Measurements from ENCODE around the gene DLG4. TPM values are rescaled to one million over a fixed set of nuclear protein-coding genes. Genes with fewer than 3 reads are reported as not detected.

DLG4 gene
- total and polyA plus RNA-seq, 7 donors = 1.6 to 27.4 (median 14.6) TPM

- no peaks in the 10 kb centered on the region for H3K27me3 ChIP-seq
- peaks cover 15 to 40% (median 30%) of the 10 kb centered on the region in 4 donors for H3K36me3 ChIP-seq
- TF ChIP-seq EP300 (IDR thresholded peaks at IDR 0.05) (no peak), POLR2A (IDR thresholded peaks at IDR 0.05) (no peak), POLR2AphosphoS5 (IDR thresholded peaks at IDR 0.05) (no peak), CTCF (IDR thresholded peaks at IDR 0.05) (no peak)
- peak; percentile 86 for DNase-seq
- peaks cover 0 to 56% (median 46%) of the 10 kb centered on the region in 4 donors for H3K4me1 ChIP-seq
- peak overlapping the region; percentile 90 to 99 (median 98) for H3K27ac ChIP-seq
- WGBS, 2 donors = 6 to 32% methylated on average over 11 of the region's 11 CpGs
- H3K4me3 ChIP-seq = peak overlapping the region; percentile 73 to 98 (median 90)
- H3K9me3 ChIP-seq = no peaks in the 10 kb centered on the region
- intact Hi-C loops (cut with DNase I) = no loop called here
Observed at GRCh38 chr17:7220593-7221277, 1.1 kb upstream of the DLG4 start.

DNA sequence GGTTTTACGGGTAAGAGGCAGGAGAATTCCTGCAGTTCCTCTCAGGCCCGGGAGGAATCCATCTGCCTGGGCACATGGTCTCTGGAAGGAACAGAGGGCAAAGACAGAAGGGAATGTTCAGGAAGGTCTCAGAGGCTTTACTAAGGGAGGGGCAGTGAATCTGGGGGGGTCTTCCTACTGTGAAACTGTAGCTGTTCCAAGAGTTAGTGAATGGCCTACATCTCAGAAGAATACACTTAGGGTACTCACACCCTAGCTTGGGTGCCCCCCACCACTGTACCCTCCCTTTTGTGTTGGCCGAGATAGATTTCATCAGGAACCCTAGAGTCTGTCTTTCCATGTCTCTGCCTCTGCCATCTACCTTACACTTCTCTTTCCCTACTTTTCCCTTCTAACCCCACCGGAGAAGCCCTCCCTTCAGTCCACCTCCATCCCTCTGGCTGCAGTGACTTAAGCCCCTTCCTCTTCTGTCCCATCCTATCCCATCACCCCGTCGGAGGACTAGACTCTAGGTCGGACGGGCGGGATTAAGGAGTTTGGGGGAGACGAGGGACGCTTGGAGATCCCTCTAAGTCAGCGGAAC is 316 bp downstream of the DLG4 start:
- H3K4me1 ChIP-seq = peaks cover 0 to 68% (median 59%) of the 10 kb centered on the region in 4 donors

DNA sequence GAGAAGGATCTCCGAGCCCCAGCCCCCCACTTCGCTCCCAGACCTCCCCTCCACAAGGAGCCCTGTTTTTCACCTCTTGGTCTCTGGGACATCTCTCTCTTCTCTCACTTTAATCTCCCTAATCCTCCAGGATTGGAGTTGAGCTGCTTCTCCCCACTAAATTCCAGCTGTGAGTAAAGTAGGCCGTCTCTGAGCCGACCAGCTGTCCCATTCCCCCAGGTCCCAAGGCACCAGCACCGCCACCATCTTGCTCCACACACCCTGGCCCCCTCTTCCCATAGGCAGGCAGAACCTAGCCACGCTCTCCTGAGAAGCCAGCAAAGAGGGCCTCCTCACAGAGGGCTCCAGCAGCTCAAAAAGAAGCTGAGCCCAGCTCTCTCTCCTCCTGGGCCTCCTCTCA is 878 bp downstream of the DLG4 start:
- intact Hi-C loops (cut with DNase I) = no loop called here
- Histone ChIP-seq H3K4me3 (no peak overlapping the region), H3K9me3 (no peaks in the 10 kb centered on the region), H3K27me3 (no peaks in the 10 kb centered on the region), H3K36me3 (peaks cover 10 to 20% (median 14%) of the 10 kb centered on the region in 4 donors), H3K27ac (peak overlapping the region; percentile 90 to 99 (median 98)), H3K4me1 (peaks cover 0 to 73% (median 64%) of the 10 kb centered on the region in 4 donors)
- TF ChIP-seq EP300 (IDR thresholded peaks at IDR 0.05) = no peak
- no peak for TF ChIP-seq POLR2A (IDR thresholded peaks at IDR 0.05)
- TF ChIP-seq POLR2AphosphoS5 (IDR thresholded peaks at IDR 0.05) = no peak
- TF ChIP-seq CTCF (IDR thresholded peaks at IDR 0.05) = no peak
- 72 to 77% methylated on average over 6 of the region's 6 CpGs for WGBS, 2 donors
- no peak for DNase-seq

More for the DNA sequence above, 316 bp downstream of the DLG4 start:
- Histone ChIP-seq H3K9me3 (no peaks in the 10 kb centered on the region), H3K27me3 (no peaks in the 10 kb centered on the region), H3K27ac (peak overlapping the region; percentile 90 to 99 (median 98)), H3K36me3 (peaks cover 15 to 26% (median 20%) of the 10 kb centered on the region in 4 donors), H3K4me3 (peak overlapping the region; percentile 73 to 98 (median 90))
- WGBS, 2 donors = 16 to 17% methylated on average over 12 of the region's 12 CpGs
- no peak for DNase-seq
- TF ChIP-seq POLR2AphosphoS5 (IDR thresholded peaks at IDR 0.05) = no peak
- TF ChIP-seq EP300 (IDR thresholded peaks at IDR 0.05) = no peak
- TF ChIP-seq CTCF (IDR thresholded peaks at IDR 0.05) = no peak
- no peak for TF ChIP-seq POLR2A (IDR thresholded peaks at IDR 0.05)
- intact Hi-C loops (cut with DNase I) = no loop called here

DNA sequence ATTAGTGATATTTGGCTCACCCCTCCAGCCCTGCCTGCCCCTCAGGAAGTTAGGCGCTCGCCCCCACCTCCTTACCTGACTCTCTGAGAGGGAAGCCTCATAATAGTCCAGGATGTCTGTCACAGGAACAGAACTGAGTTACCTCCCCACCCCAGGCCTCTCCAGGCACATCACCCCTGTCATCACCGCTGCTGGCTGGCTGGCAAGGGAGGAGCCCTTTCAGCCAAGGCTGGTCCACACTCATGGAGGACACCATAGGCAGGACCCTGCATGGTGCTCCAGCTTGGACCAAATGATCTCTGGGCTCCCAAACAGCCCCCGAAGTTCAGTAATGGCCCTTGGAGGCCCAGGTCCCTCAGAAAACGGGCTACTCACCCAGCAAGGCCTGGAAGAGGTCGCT is 1.5 kb downstream of the DLG4 start:
- Histone ChIP-seq H3K27me3 (no peaks in the 10 kb centered on the region), H3K36me3 (peaks cover 5 to 14% (median 8%) of the 10 kb centered on the region in 4 donors), H3K27ac (peak overlapping the region; percentile 90 to 99 (median 98)), H3K9me3 (no peaks in the 10 kb centered on the region), H3K4me3 (peak overlapping the region; percentile 54 to 67 (median 62)), H3K4me1 (peaks cover 0 to 75% (median 66%) of the 10 kb centered on the region in 4 donors)
- TF ChIP-seq CTCF (IDR thresholded peaks at IDR 0.05) (no peak), POLR2A (IDR thresholded peaks at IDR 0.05) (no peak), EP300 (IDR thresholded peaks at IDR 0.05) (no peak), POLR2AphosphoS5 (IDR thresholded peaks at IDR 0.05) (no peak)
- WGBS, 2 donors = 66 to 79% methylated on average over 6 of the region's 6 CpGs
- intact Hi-C loops (cut with DNase I) = no loop called here
- DNase-seq = no peak
